T-helper 2 cell treated with Interferon-gamma antibody and Interleukin-4, amounts not matched to agents 100 ng/mL and 5 ng/mL, for 36 hours (primary cell): ENCODE measurements around the gene MYL12A. TPM values are rescaled to one million over a fixed set of nuclear protein-coding genes. Genes with fewer than 3 reads are reported as not detected.

Experiments used
- intact Hi-C: fragments of 100-400 bp; cut with micrococcal nuclease; formaldehyde crosslinking; loops from one replicate; pipeline ENCODE4 v1.15.1; 2023
- total RNA-seq: library from RNA; stranded (reverse); gene quantifications from 2 replicates; pipeline ENCODE4 v1.2.3, GENCODE V29; 2022

MYL12A gene
- total RNA-seq, 1 donor from 2014 or later = 725 TPM

GRCh38 chr18:3279201-3280185 lies 31.9 kb downstream of the MYL12A start:
- intact Hi-C loops = loop anchor here (2.0 to 5.0 kb wide), 3 partner anchors 305 to 788 kb away; no protein-coding TSS in a partner anchor

- intact Hi-C loops = loop anchor here (1.0 to 5.0 kb wide), 7 partner anchors 16 to 786 kb away; no protein-coding TSS in a partner anchor
Observed at GRCh38 chr18:3281456-3282400, 34.1 kb downstream of the MYL12A start.

- intact Hi-C loops = loop anchor here (5.0 kb wide), 2 partner anchors 714 to 784 kb away; no protein-coding TSS in a partner anchor
Observed at GRCh38 chr18:3283253-3283863, 35.8 kb downstream of the MYL12A start.

DNA sequence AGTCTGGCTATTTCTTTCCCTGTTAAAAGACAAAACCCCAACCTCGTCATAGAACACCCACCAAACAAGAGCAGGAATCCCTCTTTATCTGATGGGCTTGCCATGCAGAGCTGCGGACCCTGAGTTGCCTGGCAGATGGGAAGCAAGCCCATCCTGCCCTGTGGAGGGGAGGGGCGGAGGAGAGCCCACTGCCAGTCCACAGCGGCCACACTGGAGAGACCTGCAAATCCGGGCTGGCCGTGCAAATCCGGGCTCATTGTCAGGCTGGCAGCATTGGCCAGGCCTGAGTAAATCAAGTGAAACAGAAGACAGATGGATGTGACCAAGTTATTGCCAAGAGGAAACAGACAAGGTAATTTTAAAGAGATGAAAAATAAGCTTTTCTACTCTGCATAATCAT lies 36.3 kb downstream of the MYL12A start:
- intact Hi-C loops = loop anchor here (5.0 kb wide), 2 partner anchors 713 to 783 kb away; no protein-coding TSS in a partner anchor

DNA sequence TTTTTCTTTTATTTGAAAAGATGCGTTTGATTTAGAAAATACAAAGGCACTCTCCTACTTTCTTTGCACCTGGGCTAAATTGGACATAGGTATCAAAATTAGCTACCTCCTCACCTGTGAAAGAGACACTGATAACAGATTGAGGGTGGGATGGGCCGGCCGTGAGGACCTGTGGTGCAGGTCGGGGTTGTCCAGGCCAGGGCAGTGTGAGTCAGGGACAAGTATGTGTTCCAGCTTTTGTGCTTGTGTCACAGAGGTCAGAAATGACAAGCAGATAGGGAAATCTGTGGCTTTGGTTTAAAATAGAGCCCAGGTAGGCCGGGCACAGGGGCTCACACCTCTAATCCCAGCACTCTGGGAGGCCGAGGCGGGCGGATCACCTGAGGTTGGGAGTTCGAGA lies 36.9 kb downstream of the MYL12A start:
- intact Hi-C loops = loop anchor here (5.0 kb wide), 2 partner anchors 713 to 783 kb away; no protein-coding TSS in a partner anchor

GRCh38 chr18:3286159-3286558 lies 38.6 kb downstream of the MYL12A start:
- intact Hi-C loops = no loop called here

- intact Hi-C loops = no loop called here
Observed at GRCh38 chr18:3293196-3293951, 45.8 kb downstream of the MYL12A start.

GRCh38 chr18:3294435-3295080 lies 47.0 kb downstream of the MYL12A start:
- intact Hi-C loops = loop anchor here (5.0 kb wide), 2 partner anchors 63 to 693 kb away; no protein-coding TSS in a partner anchor

DNA sequence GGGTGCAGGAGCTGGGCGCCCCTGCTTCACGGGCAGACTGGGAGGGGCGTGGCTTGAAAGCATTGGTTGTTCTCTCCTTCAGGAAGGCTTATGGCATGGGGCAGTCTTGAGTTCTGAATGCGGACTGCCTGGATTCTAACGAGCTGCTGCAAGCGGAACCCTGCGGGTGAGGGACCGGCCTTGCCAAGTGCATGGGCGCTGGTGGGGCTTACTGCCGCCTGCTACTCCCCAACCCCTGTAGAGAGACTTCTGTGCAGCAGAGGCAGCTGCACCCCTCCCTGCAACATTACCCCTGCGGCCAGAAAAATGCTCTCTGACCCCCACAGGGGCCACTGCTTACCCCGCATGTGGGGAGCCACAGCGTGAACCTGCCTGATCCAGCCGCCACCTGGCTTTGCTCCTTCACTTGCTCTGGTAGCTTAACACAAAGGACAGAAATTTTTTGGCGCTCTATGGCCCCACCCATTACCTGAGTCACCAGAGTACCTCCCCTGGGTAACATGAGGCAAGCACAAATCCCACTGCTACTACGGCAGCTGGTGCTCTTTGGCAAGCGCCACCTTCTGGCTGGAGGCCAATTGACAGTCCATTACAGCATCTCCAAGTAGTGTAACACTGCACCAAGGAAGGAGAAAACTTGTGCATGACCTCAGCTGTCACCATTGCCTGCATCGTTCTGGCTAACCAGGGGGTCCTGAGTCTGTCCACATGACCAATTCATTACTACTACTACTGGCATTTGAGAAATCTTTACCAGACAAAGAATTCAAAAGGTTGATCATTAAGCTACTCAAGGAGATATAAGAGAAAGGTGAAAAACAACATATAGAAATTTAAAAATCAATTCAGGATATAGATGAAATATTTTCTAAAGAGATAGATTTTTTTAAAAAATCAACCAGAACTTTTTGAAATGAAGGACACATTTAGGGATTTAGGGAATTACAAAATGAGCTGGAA lies 49.7 kb downstream of the MYL12A start:
- intact Hi-C loops = loop anchor here (1.0 to 5.0 kb wide), 10 partner anchors 8 to 690 kb away; no protein-coding TSS in a partner anchor

- intact Hi-C loops = loop anchor here (1.0 kb wide), 1 partner anchor 8 kb away; no protein-coding TSS in a partner anchor
Observed at GRCh38 chr18:3304832-3305231, 57.2 kb downstream of the MYL12A start.

GRCh38 chr18:3305354-3305762 lies 57.8 kb downstream of the MYL12A start:
- intact Hi-C loops = loop anchor here (1.0 kb wide), 1 partner anchor 8 kb away; no protein-coding TSS in a partner anchor

Other genes with a start within 250 kb of the MYL12A start
- 74.4 and 76.1 TPM in 2 replicates for gene LPIN2, start 234.7 kb upstream of the MYL12A start, total RNA-seq
- gene MYOM1, start 27.8 kb upstream of the MYL12A start, total RNA-seq = 1.5 and 1.8 TPM in 2 replicates
- 314 and 331 TPM in 2 replicates for gene MYL12B, start 14.3 kb downstream of the MYL12A start, total RNA-seq
- 7.6 and 8.8 TPM in 2 replicates for gene TGIF1, start 202.4 kb downstream of the MYL12A start, total RNA-seq